ENCODE measurements around the gene ADARB2.
"Not testable (repeated sequence)": the region's sequence is repeated elsewhere in the genome, so short reads cannot be mapped to it uniquely, and the experiment has no call there.

Gene ADARB2

DNA sequence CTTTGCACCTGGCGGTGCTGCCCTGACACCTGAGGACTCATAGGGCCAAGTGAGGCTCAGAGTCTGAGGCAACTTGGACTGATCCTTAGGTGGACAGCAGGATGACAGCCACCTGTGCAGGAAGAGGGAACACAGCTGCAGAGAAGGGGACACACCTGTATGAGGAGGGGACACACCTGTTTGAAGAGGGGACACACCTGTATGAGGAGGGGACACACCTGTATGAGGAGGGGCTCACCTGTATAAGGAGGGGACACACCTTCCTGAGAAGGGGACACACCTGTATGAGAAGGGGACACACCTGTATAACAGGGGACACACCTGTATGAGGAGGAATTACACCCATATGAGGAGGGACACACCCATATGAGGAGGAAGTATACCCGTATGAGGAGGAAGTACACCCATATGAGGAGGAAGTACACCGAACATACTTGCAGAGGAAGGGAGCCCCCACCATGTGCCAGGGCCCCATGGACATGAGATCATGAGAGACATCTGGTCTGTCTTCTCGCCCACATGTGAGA lies 285.9 kb downstream of the ADARB2 start:
- DNase-seq = no peak

DNA sequence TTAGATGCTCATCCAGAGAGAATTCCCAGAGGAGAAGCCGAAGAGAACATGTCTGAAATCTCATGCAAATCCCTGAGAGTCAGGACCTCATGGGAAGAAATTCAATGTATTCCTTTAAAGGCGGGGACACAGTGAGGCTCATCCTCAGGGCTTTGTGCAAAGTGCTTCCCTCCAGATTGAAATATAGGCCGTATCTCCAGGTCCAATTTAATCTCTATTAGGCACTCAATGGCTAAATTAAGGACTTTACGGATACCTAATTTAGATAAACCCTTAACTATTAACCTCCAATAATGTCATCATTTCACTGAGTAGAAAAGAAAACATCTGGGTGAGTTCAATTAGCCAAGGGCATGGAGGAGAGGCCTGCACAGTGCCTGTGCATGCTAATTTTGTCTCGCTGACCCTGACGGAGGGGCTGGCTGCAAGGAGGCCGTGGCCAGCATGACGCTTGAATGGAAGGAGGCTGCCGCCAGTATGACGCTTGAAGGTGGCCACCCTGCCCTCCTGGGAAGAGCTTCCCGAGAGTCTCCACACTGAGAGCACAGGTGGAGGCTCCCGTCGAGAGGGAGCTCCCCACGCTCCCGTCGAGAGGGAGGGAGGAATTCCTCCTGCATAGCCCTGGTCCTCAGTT lies 287.6 kb downstream of the ADARB2 start:
- no peak for DNase-seq

DNA sequence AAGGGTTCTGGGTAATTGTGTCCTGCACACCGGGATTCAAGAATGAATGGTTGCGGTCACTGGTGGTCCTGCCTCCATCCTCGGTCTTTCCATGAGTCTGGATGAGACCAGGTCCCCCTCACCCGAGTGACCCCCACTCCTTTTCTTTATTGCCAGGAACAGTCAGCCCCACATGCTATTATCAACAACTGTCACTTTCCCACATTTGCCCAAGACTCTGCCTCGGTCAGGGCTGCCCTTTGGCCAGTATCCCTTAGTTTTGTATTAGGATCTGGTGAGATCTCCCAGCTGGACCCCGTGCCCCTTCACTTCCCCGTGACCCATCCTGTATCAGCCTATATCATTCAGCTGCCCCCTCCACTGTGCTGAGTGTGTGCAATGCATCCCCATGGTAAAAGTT lies 288.3 kb downstream of the ADARB2 start:
- no peak for DNase-seq

DNA sequence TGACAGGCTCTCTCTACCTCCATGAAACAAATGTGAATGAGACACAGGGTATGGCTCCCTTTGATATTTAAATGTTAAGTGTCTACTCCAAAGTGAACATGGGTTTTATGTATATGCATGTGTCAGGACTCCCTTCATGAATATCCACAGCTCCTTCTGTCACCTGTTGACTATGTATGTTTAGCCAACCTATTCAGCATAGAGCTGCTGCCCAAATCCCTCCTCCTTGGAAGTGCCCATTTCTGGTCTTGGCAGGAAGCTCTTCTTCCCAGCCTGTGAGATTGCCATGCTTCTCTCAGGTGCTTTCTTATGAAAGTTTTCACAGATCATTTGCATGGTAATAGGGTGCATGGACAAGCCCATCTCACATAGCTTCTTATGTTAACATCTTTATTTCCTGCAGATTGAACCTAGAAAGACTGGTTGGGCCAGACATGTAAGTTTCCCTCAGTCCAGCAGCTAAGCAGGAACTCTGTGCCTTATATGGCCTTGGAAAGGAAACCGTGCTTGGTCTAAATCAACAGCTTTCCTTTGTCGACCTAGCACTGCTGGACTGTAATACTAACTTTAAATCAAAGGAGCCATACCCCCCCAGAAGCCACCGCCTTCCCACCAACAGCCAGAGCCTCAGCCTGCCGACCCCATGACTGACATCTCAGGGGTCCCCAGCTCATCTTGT lies 288.9 kb downstream of the ADARB2 start:
- DNase-seq = peak; percentile 46

DNA sequence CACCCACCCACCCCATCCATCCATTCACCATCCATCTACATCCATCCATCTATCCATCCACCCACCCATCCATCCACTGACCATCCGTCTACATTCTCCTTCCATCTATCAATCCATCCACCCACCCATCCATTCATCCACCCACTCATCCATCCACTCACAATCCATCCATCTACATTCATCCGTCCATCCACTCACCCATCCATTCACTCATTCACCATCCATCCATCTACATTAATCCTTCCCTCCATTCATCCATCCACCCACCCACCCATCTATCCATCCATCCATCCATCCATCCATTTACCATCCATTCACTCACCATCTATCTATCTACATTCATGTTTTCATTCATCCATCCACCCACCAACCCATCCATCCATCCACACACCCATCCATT lies 292.5 kb downstream of the ADARB2 start:
- no peak for DNase-seq

DNA sequence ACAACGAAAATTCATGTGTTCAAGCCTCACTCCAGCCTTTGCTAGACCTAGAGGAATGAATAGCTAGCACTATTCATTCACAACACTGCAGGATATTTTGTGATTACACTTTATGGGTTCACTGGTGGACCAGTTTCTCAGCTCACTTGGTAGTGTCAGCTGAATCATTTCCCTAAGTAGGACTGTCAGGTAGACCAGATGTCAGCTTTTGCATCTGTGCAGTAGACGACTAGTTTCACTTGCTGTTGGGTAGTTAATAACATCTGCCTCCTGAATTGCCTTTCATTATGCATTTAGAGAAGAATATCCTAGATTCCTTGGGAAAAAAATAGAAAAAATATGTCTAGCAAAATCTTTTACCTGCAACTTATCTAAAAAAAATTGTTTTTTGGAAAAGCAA lies 296.4 kb downstream of the ADARB2 start:
- no peak for DNase-seq

- peak; percentile 73 for DNase-seq
Measured at GRCh38 chr10:1434912-1435692, 302.2 kb downstream of the ADARB2 start.

DNA sequence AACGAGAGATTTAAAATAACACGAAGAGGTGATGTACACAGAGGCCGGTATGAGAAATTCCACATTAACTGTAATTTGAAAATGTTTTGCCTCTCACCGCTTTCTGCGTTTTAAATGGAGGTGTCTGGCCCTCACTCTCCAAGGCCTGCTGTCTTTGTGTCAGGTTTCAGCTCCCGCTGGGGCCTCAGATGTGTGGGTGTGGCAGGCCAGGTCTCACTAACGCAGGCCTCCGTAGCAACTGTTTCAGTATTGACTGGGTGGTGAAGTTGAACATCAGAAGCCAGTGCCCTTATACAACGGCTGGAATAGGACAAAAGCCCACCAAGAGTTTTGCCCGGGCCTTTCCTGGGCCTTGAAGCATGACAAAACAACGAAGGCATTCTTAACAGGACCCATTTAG lies 303.1 kb downstream of the ADARB2 start:
- peak; percentile 65 for DNase-seq

DNA sequence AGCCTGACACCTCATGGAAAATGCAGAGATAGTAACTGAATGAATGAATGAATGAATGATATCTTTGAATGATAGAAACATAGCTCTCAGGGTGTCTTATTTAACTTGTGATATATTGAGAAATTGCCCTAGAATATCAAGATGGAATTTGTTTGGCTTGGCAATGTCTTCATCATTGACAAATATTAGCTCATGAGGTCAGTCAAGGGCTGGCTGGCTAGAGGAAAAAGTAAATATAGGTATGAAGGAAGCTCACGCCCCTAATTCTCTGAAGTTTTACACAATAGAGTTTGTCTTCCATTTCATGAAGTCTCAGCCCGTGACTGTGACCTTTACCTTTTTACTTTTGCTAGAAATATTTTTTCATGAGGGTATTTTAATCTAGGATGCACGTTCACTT lies 305.2 kb downstream of the ADARB2 start:
- DNase-seq = no peak

- DNase-seq = no peak
Measured at GRCh38 chr10:1431229-1431628, 306.1 kb downstream of the ADARB2 start.

- not testable (repeated sequence) for DNase-seq
Measured at GRCh38 chr10:1427521-1428186, 309.7 kb downstream of the ADARB2 start.

DNA sequence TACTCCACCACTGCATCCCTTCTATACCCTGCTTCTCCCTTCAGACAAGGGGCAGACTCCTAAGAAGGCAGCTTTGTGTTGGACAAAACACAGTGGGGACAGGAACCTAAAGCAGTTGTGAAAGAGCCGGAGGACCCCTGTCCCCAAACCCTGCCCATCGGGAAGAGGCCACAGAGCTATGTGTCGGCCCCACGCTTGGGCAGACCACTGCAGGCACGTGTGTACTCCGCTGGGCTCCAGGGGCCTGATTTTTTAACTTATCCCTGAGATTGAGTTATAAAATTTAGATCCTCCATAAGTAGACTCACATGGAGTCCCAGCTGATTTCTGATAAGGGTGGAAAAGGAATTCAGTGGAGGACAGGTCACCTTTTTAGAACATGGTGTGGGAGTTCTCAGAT lies 310.5 kb downstream of the ADARB2 start:
- no peak for DNase-seq

DNA sequence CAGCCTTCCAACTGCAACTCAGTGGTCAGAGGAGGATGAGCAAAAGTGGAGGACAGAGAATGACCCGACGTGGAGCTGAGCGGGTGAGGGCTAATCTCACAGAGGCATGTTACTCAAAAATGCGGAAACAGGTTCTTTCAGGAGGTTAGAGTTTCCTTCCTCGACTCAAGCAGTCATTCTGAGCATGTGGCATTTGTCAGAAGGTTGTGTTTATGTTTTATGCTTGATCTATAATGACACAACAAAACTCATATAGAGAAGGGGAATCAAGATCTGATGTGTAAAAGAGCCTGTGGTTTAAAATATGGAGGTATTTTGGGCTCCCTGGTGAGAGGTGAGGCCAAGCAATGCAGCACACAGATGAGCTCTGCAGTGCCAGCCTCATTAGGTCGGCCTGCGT lies 311.4 kb downstream of the ADARB2 start:
- no peak for DNase-seq

DNA sequence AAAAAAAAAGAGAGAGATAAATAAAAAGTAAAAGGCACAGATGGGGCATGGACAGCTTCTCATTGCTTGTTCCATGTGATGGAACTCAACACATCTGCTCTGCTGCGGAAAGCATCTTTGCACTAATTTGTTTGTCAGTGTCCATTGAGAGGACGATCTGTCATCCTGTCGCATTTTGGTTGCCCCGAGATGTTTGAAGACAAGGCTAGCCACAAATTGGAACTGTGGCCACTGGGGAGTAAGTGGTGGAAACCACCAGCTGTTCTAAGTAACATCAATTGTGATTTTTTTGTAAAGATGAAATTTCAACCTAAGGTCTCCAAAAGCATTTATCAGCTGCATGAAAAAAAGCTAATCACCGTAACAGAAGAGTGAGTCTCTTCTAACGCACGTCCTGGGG lies 312.7 kb downstream of the ADARB2 start:
- DNase-seq = no peak

GRCh38 chr10:1423676-1424253 lies 313.6 kb downstream of the ADARB2 start:
- DNase-seq = no peak

- no peak for DNase-seq
Measured at GRCh38 chr10:1422275-1422674, 315.1 kb downstream of the ADARB2 start.

- DNase-seq = peak; percentile 86
Measured at GRCh38 chr10:1420661-1421362, 316.5 kb downstream of the ADARB2 start.

DNA sequence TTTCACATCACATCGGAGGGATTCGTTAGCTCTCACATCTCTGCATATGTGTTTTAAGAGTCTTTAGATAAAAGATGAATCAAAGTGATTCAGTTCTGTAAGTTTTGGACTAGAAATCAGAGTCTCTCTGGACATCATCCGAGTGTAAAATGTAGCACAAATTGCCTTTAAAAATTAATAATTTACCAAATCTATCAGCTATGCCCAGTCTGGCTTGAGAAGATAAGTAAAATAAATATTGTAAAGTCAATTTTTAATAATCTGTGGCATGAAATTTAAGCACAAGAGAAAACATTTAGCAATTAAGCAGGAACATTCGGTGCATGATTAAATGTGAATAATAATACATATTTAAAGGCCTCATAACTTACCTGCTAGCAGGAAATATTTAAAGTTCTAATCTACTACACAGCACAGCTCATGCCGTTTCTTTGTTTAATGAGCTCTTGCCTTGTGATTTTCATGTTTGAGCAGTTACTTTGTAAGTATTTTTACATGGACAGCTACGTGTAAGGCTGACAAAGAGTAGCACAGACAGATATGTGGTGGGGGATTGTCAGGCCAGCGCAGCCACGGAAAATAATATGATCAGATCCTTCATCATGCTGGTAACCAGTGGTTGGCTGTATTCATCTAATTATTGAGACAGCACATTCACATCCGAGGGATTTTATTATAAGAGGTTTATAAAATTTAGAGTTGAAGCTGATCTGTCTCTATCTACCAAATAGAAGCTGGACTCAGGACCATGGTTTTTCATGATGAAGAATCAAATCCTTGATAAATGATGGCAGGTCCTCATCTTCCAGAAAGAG lies 317.3 kb downstream of the ADARB2 start:
- DNase-seq = no peak

DNA sequence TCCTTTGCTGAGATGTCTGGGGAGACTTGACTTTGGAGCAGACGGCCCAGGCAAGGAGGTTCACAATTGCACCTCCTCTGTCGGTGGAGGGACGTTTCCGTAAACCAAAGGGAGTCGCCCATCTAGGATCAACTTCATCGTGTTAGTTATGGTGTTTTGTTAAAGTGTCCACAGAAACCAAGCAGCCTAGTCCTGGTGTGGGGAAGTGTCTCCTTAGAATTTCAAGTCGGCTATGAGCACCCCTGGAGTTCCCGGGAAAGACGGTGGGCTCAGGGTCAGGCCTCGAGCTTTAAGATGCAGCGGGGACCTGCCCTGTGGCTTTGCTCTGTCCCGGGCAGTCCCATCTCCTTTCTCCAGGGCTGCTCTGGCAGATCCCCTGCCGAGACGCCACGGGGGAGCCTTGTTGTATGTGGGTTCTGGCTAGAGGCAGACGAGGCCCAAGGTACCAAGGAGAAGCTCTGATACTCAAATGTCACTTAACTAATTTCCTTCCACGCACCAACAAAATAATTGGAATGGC lies 319.2 kb downstream of the ADARB2 start:
- no peak for DNase-seq

GRCh38 chr10:1417574-1417973 lies 319.8 kb downstream of the ADARB2 start:
- no peak for DNase-seq

DNA sequence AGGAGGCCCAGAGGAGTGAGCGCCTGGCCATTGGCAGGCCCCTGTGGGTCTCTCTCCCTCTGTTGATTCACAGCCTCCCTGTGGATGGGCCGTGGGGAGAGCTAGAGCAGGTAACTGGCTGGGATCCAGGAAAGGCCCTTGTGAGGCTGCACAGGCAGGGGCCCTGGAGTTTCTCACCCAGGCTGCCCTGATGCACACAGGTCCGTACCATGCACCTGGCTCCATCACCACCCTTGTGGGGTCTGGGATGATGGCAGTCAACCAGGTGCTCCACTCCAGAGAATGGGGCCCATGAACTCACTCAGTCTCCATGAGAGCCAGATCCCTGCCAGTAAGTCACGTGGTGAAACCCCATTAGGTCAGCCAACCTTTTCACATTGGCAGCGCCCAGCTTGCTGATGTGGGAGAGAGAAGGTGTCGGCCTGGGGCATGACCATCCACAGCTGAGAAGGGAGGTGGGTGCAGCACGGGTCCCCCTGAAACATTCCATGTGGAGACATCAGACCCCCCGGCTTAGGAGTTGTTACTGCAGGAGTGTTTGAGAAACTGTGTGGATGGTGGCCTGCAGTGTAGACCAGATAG lies 320.8 kb downstream of the ADARB2 start:
- no peak for DNase-seq
